Lung (tissue), 16 donors: ENCODE measurements around the gene CDC27. TPM values are rescaled to one million over a fixed set of nuclear protein-coding genes. Genes with fewer than 3 reads are reported as not detected.

Source experiments
- ATAC-seq: fragments of 200-7000 bp; cut with Tn5 transposase; one replicate; pipeline ENCODE4 v1.9.1; 2020; ENCODE audit warnings: moderate number of reproducible peaks; ENCODE audit not compliant: insufficient read depth, low FRiP score
- DNase-seq, 3 donors: peaks; one replicate each; pipeline ENCODE4 v3.0.0-alpha.2; 2013 to 2017
- H3K27ac ChIP-seq, 2 donors: one replicate each; pipeline ENCODE4 v1.5.1; 2013; ENCODE audit warnings: mild to moderate bottlenecking in 2 of 2, moderate library complexity in 2 of 2, control low read depth in 1 of 2, inconsistent platforms in 1 of 2, low read depth in 1 of 2, low read length in 1 of 2
- H3K27me3 ChIP-seq, 3 donors: one replicate each; pipeline ENCODE4 v1.5.1; 2013; ENCODE audit warnings: low read length in 2 of 3; ENCODE audit not compliant: control insufficient read depth in 3 of 3, insufficient read depth in 3 of 3
- H3K36me3 ChIP-seq, 4 donors: one replicate each; pipeline ENCODE4 v1.5.1; 2013; ENCODE audit warnings: low read length in 4 of 4, mild to moderate bottlenecking in 1 of 4, moderate library complexity in 1 of 4; ENCODE audit not compliant: control insufficient read depth in 4 of 4, insufficient read depth in 4 of 4
- H3K4me1 ChIP-seq, 5 donors: one replicate each; pipeline ENCODE4 v1.5.1; 2013; ENCODE audit warnings: low read length in 5 of 5, mild to moderate bottlenecking in 2 of 5, moderate library complexity in 1 of 5; ENCODE audit not compliant: control insufficient read depth in 5 of 5, insufficient read depth in 5 of 5
- H3K4me3 ChIP-seq: one replicate; pipeline ENCODE4 v1.5.1; 2013; ENCODE audit warnings: mild to moderate bottlenecking, control low read depth, moderate library complexity
- H3K9ac ChIP-seq, 2 donors: one replicate each; pipeline ENCODE4 v1.5.1; 2013; ENCODE audit warnings: low read length in 2 of 2, control low read depth in 1 of 2; ENCODE audit not compliant: insufficient read depth in 1 of 2
- H3K9me3 ChIP-seq, 4 donors: one replicate each; pipeline ENCODE4 v1.5.1; 2013; ENCODE audit warnings: low read length in 3 of 4, mild to moderate bottlenecking in 1 of 4, moderate library complexity in 1 of 4; ENCODE audit not compliant: control insufficient read depth in 4 of 4, insufficient read depth in 3 of 4
- WGBS, 2 donors: extraction: QIAGEN DNeasy Blood & Tissue Kit; methylation state at CpG; one replicate each; pipeline ENCODE4 v1.1.7; 2013; 5-methylcytosine and 5-hydroxymethylcytosine counted together
- long read RNA-seq, 5 donors: transcript quantifications; one replicate each; lab custom pipeline, GENCODE V29; 2026
- polyA plus RNA-seq, 2 donors: library from polyadenylated mRNA; stranded (reverse); fragments of 200-250 nt; gene quantifications; one replicate each; pipeline ENCODE4 v1.2.1, GENCODE V29; 2013
- total RNA-seq, 2 donors: library from RNA; depleted of rRNA in 1 of 2; stranded (reverse); fragments of >200 nt in 1 of 2; gene quantifications; one replicate each; pipeline ENCODE4 v1.2.1, GENCODE V29; 2014 to 2021
- TF ChIP-seq, protein P1 (sequence below): IDR thresholded peaks from 2 replicates; pipeline ENCODE4 v1.5.1; 2012; ENCODE audit warnings: mild to moderate bottlenecking; ENCODE audit errors: control extremely low read depth, extremely low read depth
- donor health status: control.
- donor health status: control.
- donor health status: Bipolar disorder and iron deficiency.
- donor health status: healthy.
- donor health status: DM: yes; HTN: yes; CAD: no.

CDC27 gene, protein sequence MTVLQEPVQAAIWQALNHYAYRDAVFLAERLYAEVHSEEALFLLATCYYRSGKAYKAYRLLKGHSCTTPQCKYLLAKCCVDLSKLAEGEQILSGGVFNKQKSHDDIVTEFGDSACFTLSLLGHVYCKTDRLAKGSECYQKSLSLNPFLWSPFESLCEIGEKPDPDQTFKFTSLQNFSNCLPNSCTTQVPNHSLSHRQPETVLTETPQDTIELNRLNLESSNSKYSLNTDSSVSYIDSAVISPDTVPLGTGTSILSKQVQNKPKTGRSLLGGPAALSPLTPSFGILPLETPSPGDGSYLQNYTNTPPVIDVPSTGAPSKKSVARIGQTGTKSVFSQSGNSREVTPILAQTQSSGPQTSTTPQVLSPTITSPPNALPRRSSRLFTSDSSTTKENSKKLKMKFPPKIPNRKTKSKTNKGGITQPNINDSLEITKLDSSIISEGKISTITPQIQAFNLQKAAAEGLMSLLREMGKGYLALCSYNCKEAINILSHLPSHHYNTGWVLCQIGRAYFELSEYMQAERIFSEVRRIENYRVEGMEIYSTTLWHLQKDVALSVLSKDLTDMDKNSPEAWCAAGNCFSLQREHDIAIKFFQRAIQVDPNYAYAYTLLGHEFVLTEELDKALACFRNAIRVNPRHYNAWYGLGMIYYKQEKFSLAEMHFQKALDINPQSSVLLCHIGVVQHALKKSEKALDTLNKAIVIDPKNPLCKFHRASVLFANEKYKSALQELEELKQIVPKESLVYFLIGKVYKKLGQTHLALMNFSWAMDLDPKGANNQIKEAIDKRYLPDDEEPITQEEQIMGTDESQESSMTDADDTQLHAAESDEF
- total RNA-seq: 10 to 100 TPM; 66.0 to 74.1 TPM
- 10 to 100 TPM; 13.6 to 26.1 TPM for polyA plus RNA-seq
- long read RNA-seq, donor 1, full-length matches to known transcripts: 2 of 2 reads
- long read RNA-seq, donor 1, partial matches to known transcripts: 0 of 2 reads
- long read RNA-seq, donor 1, other reads (novel, unspliced or antisense): 0 of 2 reads
- long read RNA-seq, donor 2: 0 reads
- long read RNA-seq, donor 3, full-length matches to known transcripts: 1 of 1 reads
- long read RNA-seq, donor 3, partial matches to known transcripts: 0 of 1 reads
- long read RNA-seq, donor 3, other reads (novel, unspliced or antisense): 0 of 1 reads
- long read RNA-seq, donor 4, partial matches to known transcripts: 13 of 13 reads
- long read RNA-seq, donor 4, other reads (novel, unspliced or antisense): 0 of 13 reads
- long read RNA-seq, donor 5: 0 reads

DNA sequence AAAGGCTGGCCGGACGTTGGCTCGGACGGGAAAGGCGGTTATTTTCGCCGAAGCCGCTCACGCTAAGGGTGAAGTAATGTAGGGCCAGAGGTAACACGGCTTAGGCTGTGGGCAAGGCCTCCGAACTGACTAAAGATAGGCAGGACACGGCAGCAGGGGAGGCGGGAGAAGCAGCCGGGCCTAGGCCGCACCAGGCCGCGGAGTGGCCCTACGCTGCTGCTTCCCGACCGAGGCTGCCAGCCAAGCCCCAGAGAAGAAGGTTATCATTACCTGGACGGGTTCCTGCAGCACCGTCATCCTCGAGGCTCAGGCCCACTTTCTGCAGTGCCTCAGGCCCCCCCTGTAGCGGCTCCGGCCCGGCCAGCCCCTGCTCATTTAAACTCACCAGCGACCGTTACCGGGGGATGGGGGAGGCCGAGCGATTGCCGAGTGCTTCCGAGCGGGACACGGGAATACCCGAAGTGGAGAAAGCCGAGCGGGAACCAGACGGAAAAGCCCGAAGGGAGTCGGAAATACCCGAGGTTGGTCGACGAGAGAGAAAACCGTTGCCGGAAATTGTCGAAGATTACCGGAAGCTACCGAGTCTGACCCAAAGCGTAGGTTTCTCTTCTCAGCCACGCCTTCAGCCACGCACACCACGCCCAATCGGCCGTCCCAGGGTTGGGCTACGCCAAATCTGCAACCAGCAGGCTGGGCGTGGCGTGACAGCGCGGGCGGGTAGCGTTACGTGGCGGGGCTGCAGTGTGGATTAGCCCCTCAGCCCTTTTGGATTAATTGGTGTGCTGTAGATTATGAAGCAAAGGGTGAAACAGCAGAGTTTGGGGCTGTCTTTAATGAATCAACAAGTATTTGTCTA is at the start of gene CDC27:
TSS of gene CDC27 (minus strand) at position 420 of the 856 bp plus-strand sequence. CDS start at position 297, 123 bp downstream.
- Histone ChIP-seq H3K27me3 (no peaks in the 10 kb centered on the region), H3K4me1 (peaks cover 0 to 16% (median 4%) of the 10 kb centered on the region in 5 donors), H3K9me3 (no peaks in the 10 kb centered on the region), H3K27ac (peak within 1 kb of the TSS; percentile 90 to 93), H3K9ac (peak within 1 kb of the TSS; percentile 93 to 96), H3K36me3 (no peaks in the 10 kb centered on the region), H3K4me3 (peak within 1 kb of the TSS; percentile 50)
- ATAC-seq (peak; percentile 98), DNase-seq (peak; percentile 100)
- 0% methylated on average over 64 of the region's 64 CpGs for WGBS, 2 donors
- TF ChIP-seq, protein P1, sequence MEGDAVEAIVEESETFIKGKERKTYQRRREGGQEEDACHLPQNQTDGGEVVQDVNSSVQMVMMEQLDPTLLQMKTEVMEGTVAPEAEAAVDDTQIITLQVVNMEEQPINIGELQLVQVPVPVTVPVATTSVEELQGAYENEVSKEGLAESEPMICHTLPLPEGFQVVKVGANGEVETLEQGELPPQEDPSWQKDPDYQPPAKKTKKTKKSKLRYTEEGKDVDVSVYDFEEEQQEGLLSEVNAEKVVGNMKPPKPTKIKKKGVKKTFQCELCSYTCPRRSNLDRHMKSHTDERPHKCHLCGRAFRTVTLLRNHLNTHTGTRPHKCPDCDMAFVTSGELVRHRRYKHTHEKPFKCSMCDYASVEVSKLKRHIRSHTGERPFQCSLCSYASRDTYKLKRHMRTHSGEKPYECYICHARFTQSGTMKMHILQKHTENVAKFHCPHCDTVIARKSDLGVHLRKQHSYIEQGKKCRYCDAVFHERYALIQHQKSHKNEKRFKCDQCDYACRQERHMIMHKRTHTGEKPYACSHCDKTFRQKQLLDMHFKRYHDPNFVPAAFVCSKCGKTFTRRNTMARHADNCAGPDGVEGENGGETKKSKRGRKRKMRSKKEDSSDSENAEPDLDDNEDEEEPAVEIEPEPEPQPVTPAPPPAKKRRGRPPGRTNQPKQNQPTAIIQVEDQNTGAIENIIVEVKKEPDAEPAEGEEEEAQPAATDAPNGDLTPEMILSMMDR: no peak

DNA sequence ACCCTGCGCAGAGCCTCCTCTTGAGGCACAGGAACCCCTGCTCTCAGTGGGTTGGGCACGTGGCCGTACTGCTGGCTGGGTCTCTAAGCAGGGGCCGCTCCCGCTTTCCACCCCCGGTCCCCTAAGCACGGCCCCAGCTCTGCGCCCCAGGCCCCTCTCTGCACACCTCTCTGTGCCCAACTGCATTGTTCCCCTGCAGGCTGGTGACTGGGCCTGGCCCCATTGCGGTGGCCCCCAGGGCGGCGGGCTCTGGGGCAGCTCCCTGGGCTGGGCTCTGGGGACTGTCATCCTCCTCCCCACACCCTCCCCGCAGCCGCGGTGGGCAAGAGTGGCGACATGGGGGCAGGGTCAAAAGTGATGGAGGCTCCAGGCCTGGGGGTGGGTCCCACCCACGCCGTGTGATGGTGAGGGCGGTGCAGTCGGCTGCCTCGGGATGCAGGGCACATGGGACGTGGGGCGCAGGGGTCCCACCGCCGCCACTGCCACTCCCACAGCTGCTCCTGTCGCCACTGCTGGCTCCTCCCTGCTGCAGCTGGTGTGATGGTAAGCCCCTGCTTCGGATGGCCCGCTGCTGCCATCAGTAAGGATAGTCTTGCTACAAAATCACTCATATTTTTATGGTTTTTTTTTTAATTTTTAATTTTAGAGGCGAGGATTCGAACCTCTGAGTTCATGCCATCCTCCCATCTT is 49.4 kb upstream of the CDC27 start:
- Histone ChIP-seq H3K9ac (no peak overlapping the region), H3K4me3 (no peak overlapping the region), H3K27me3 (no peaks in the 10 kb centered on the region), H3K4me1 (peaks cover 0 to 18% (median 9%) of the 10 kb centered on the region in 5 donors), H3K27ac (no peak overlapping the region), H3K9me3 (no peaks in the 10 kb centered on the region), H3K36me3 (no peaks in the 10 kb centered on the region)
- DNase-seq: no peak
- TF ChIP-seq, protein P1: no peak
- no peak for ATAC-seq
- WGBS, 2 donors: 86 to 89% methylated on average over 29 of the region's 29 CpGs

DNA sequence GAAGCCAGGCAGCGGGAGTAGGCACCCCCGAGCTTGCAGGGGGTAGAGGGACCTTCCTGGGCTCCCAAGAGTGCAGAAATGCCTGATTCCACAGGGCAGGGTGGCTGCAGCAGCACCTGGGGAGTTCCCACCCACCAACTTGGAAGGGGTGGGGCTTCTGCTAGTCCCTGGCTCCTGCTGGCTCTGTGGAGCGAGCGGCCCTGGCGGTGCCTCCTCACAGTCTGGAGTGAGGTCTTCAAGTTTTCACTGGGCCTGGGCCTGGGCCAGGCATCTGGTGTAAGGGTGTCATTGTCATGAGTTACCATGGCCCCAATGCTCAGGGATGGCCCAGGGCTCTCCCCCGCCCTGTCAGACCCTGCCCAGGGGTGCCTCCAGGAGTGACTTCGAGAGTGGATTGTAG is 48.7 kb upstream of the CDC27 start:
- no peak for DNase-seq
- H3K4me3 ChIP-seq: no peak overlapping the region
- H3K27ac ChIP-seq: no peak overlapping the region
- no peaks in the 10 kb centered on the region for H3K9me3 ChIP-seq
- TF ChIP-seq, protein P1: no peak
- peaks cover 0 to 18% (median 9%) of the 10 kb centered on the region in 5 donors for H3K4me1 ChIP-seq
- no peak for ATAC-seq
- H3K27me3 ChIP-seq: no peaks in the 10 kb centered on the region
- no peaks in the 10 kb centered on the region for H3K36me3 ChIP-seq
- WGBS, 2 donors: 95% methylated on average over 7 of the region's 7 CpGs
- H3K9ac ChIP-seq: no peak overlapping the region
